Endothelial cell (in vitro differentiated cells): ENCODE results near the gene CLBA1. TPM values are rescaled to one million over a fixed set of nuclear protein-coding genes. Genes with fewer than 3 reads are reported as not detected.

Experiments
- DNase-seq: peaks from one replicate; pipeline ENCODE4 v3.0.0; 2021; ENCODE audit warnings: low spot score
- H3K27ac Mint-ChIP-seq: one replicate; pipeline ENCODE4 v1.8.0; 2021; ENCODE audit warnings: mixed read lengths, inconsistent platforms; ENCODE audit not compliant: unreplicated experiment
- H3K27me3 Mint-ChIP-seq: one replicate; pipeline ENCODE4 v1.8.0; 2021; ENCODE audit warnings: mild to moderate bottlenecking, moderate library complexity, mixed read lengths, inconsistent platforms; ENCODE audit not compliant: unreplicated experiment
- H3K36me3 Mint-ChIP-seq: one replicate; pipeline ENCODE4 v1.8.0; 2021; ENCODE audit warnings: mild to moderate bottlenecking, low read depth, mixed read lengths, inconsistent platforms; ENCODE audit not compliant: unreplicated experiment
- H3K4me1 Mint-ChIP-seq: one replicate; pipeline ENCODE4 v1.8.0; 2021; ENCODE audit warnings: mild to moderate bottlenecking, mixed read lengths, inconsistent platforms; ENCODE audit not compliant: unreplicated experiment
- H3K4me3 Mint-ChIP-seq: one replicate; pipeline ENCODE4 v1.8.0; 2021; ENCODE audit warnings: mild to moderate bottlenecking, mixed read lengths, inconsistent platforms; ENCODE audit not compliant: unreplicated experiment
- H3K9me3 Mint-ChIP-seq: one replicate; pipeline ENCODE4 v1.8.0; 2021; ENCODE audit warnings: mixed read lengths, inconsistent platforms; ENCODE audit not compliant: unreplicated experiment
- total RNA-seq: library from RNA; stranded (reverse); fragmentation: NEBNext Ultra II Directional; extraction: Animal tissue kit (Norgen Biotek cat#: 25700); gene quantifications from one replicate; pipeline ENCODE4 v1.2.1, GENCODE V29; 2021; ENCODE audit not compliant: unreplicated experiment
- TF ChIP-seq, protein P1 (sequence below): fragments of 200-600 bp; sonication (generic); IDR thresholded peaks from one replicate; pipeline ENCODE4 v1.5.0; 2021; ENCODE audit warnings: antibody characterized with exemption; ENCODE audit not compliant: unreplicated experiment

Gene CLBA1
- total RNA-seq, 1 donor from 2014 or later = 13.5 TPM

DNA sequence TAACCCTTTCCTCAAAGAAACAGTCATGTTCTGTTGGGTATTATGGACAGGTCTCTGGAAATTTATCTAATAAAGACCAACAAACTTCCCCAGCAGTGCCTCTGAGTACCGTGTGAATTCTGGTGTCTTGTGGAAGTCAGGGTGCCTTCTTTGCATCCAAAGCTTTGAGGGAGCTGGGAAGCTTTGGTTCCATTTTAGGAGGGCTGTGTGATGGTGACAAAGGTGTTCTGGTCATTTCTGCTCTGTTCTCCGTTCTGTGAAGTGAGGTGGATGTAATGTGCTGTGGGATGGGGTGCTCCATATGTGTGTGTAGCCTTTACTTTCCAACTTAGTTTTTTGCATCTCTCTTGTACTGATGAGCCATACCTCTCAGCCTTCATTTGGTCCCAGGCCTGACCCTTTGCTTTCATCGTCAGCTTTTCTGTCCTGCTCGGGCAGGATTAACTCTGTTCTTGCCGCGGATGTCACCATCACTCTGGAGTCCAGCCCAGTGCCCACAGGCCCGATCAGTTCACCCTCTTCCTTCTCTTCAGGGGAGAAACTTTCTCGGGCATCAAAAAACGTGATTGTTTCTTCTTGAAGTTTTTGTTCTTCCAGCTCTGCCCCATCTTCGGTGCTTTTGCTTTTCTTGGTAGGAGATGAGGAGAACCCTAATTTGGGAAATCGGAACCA lies 47.8 kb upstream of the CLBA1 start:
- Mint-ChIP-seq H3K4me3 (peak overlapping the region; percentile 32), H3K4me1 (peaks cover 10% of the 10 kb centered on the region), H3K27me3 (peaks cover 21% of the 10 kb centered on the region), H3K9me3 (no peaks in the 10 kb centered on the region), H3K27ac (no peak overlapping the region), H3K36me3 (peaks cover 16% of the 10 kb centered on the region)
- TF ChIP-seq, protein P1, sequence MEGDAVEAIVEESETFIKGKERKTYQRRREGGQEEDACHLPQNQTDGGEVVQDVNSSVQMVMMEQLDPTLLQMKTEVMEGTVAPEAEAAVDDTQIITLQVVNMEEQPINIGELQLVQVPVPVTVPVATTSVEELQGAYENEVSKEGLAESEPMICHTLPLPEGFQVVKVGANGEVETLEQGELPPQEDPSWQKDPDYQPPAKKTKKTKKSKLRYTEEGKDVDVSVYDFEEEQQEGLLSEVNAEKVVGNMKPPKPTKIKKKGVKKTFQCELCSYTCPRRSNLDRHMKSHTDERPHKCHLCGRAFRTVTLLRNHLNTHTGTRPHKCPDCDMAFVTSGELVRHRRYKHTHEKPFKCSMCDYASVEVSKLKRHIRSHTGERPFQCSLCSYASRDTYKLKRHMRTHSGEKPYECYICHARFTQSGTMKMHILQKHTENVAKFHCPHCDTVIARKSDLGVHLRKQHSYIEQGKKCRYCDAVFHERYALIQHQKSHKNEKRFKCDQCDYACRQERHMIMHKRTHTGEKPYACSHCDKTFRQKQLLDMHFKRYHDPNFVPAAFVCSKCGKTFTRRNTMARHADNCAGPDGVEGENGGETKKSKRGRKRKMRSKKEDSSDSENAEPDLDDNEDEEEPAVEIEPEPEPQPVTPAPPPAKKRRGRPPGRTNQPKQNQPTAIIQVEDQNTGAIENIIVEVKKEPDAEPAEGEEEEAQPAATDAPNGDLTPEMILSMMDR = no peak
- DNase-seq = no peak

DNA sequence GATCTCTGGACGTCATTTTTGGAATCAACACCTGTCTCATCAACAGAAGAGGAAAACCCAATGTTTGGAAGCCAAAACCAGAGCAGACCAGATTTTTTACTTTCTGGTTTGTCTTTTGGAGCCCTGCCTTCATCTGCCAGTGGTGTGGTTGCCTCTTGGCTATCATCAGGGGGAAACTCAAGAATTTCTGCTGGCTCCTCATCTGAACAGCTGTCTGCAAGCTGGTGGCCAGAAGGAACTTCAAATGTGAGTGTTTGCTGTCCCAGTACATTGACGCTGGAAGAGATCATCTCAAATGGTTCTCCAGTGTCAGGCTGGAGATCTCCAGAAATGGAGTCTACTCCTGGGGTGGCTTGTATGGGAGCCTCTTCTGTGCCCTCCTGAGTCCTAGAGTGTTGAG lies 47.2 kb upstream of the CLBA1 start:
- Mint-ChIP-seq H3K27me3 (peaks cover 21% of the 10 kb centered on the region), H3K27ac (no peak overlapping the region), H3K9me3 (no peaks in the 10 kb centered on the region), H3K36me3 (peaks cover 16% of the 10 kb centered on the region), H3K4me3 (no peak overlapping the region), H3K4me1 (peaks cover 10% of the 10 kb centered on the region)
- no peak for DNase-seq
- TF ChIP-seq, protein P1 = no peak

DNA sequence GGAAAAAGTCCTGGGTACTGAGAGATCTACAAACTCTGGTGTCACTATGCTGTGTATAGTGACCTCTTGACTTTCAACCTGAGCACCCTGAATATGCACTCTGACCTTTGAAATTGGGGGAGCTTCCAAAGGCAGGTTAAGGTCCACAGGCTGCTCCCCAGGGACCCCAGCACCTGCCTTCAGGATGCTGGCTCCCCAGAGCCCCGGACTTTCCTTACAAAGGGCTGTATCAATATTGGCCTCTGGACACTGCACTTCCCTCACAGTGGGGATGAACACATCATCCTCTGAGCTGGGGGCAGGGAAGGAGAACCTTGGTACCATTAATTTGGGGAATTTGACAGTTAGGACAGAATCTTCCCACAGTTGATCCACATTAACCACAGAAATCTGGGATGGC lies 46.6 kb upstream of the CLBA1 start:
- Mint-ChIP-seq H3K27ac (no peak overlapping the region), H3K27me3 (peaks cover 21% of the 10 kb centered on the region), H3K4me3 (no peak overlapping the region), H3K36me3 (peaks cover 16% of the 10 kb centered on the region), H3K4me1 (peaks cover 10% of the 10 kb centered on the region), H3K9me3 (no peaks in the 10 kb centered on the region)
- DNase-seq = no peak
- TF ChIP-seq, protein P1 = no peak

DNA sequence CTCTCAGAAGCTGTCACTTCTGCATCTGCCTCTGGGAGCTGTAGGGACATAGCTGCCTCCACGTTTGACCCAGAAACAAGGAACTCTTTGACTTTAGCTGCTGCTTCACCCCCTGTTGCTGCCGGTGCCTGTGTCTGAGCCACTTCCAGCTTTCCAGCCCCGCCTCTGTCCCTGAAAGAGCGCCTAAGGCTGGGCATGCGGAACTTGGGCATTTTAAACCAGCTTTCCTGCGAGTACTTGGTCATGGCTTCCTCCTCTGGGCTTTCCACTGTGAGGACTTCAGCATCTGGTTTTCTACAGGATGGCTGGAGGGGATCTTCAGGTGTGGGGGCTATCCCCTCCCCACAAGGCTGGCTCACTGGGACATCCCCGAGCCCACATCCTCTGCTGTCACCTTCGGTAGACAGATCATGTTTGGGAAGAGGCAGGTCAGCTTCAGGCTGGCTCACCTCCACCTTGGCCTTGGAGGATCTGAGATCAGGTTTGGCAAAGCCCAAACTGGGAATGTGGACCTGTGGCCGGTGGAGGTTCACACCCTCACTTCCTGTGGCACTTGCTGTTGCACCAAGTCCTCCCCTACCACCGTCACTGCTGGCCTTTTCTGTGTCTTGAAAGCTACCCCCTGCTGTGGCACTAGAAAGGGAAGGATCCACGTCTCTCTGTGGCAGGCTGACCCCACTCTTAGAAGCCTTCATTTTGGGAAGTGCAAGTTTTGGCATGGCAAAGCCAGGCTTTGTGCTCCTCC lies 45.8 kb upstream of the CLBA1 start:
- Mint-ChIP-seq H3K4me3 (no peak overlapping the region), H3K27me3 (peaks cover 17% of the 10 kb centered on the region), H3K36me3 (peaks cover 16% of the 10 kb centered on the region), H3K4me1 (peaks cover 10% of the 10 kb centered on the region), H3K27ac (no peak overlapping the region), H3K9me3 (no peaks in the 10 kb centered on the region)
- DNase-seq = no peak
- TF ChIP-seq, protein P1 = no peak
